SU-DHL-6 (cell line): Measurements from ENCODE around the gene VPS51.

Experiments used
- H2AFZ ChIP-seq: fragments of 200-600 bp; sonication (generic); 2 replicates; pipeline ENCODE4 v1.6.1; 2014; ENCODE audit warnings: low read depth, mild to moderate bottlenecking, moderate library complexity, mixed read lengths, antibody characterized with exemption, low read length; ENCODE audit not compliant: severe bottlenecking
- H3F3A ChIP-seq: fragments of 200-600 bp; shearing (Covaris generic); 2 replicates; pipeline ENCODE4 v1.6.0; 2016; ENCODE audit warnings: antibody characterized with exemption, mild to moderate bottlenecking; ENCODE audit not compliant: insufficient read depth
- H3K27ac ChIP-seq: fragments of 200-600 bp; sonication (generic); 2 replicates; pipeline ENCODE4 v1.5.1; 2016; ENCODE audit warnings: low read depth, mild to moderate bottlenecking, low read length, moderate library complexity, mixed read lengths
- H3K27me3 ChIP-seq: fragments of 200-600 bp; sonication (generic), shearing (Covaris generic); 2 replicates; pipeline ENCODE4 v1.6.0; 2014; ENCODE audit warnings: mild to moderate bottlenecking, low read length
- H3K36me3 ChIP-seq: fragments of 200-600 bp; sonication (generic); 2 replicates; pipeline ENCODE4 v1.6.1; 2014; ENCODE audit warnings: mild to moderate bottlenecking, low read length, mixed read lengths
- H3K4me2 ChIP-seq: fragments of 300-600, 200-600 bp; shearing (Covaris generic), sonication (generic); 2 replicates; pipeline ENCODE4 v1.6.0; 2014; ENCODE audit warnings: low read length, low read depth, mild to moderate bottlenecking; ENCODE audit not compliant: poor library complexity, severe bottlenecking
- H3K4me3 ChIP-seq: fragments of 200-600 bp; sonication (generic); 2 replicates; pipeline ENCODE4 v1.5.1; 2014; ENCODE audit warnings: antibody characterized with exemption, low read length, mild to moderate bottlenecking, mixed read lengths; ENCODE audit not compliant: insufficient read depth, poor library complexity, severe bottlenecking
- H3K79me2 ChIP-seq: fragments of 200-600 bp; sonication (generic); 2 replicates; pipeline ENCODE4 v1.6.1; 2014; ENCODE audit warnings: mild to moderate bottlenecking, low read length, moderate library complexity; ENCODE audit not compliant: insufficient read depth
- H3K9ac ChIP-seq: fragments of 200-600 bp; sonication (generic); 2 replicates; pipeline ENCODE4 v1.7.0; 2014; ENCODE audit warnings: mild to moderate bottlenecking, low read length
- H3K9me2 ChIP-seq: fragments of 200-600 bp; sonication (generic); replicated peaks from 2 replicates; pipeline ENCODE4 v1.6.1; 2014; ENCODE audit warnings: low read length; ENCODE audit not compliant: insufficient read depth
- H3K9me3 ChIP-seq: fragments of 200-600 bp; sonication (generic); 2 replicates; pipeline ENCODE4 v1.6.1; 2014; ENCODE audit warnings: low read length, mixed read lengths; ENCODE audit not compliant: insufficient read depth
- H4K20me1 ChIP-seq: fragments of 200-600 bp; sonication (generic); 2 replicates; pipeline ENCODE4 v1.6.1; 2014; ENCODE audit warnings: low read depth, mild to moderate bottlenecking, antibody characterized with exemption, low read length, moderate library complexity, mixed read lengths
- EZH2phosphoT487 ChIP-seq: fragments of 200-600 bp; sonication (generic), shearing (Covaris generic); conservative IDR thresholded peaks from 2 replicates; pipeline ENCODE4 v1.6.1; 2018; ENCODE audit warnings: mild to moderate bottlenecking, antibody characterized with exemption, low read length, moderate library complexity, mixed read lengths
- TF ChIP-seq, protein P1 (sequence below): fragments of 200-600 bp; sonication (generic); IDR thresholded peaks from one replicate; pipeline ENCODE4 v1.5.1; 2017; ENCODE audit warnings: antibody characterized with exemption, mild to moderate bottlenecking, low read length, moderate library complexity; ENCODE audit not compliant: insufficient read depth, poor library complexity, severe bottlenecking

The VPS51 gene

DNA sequence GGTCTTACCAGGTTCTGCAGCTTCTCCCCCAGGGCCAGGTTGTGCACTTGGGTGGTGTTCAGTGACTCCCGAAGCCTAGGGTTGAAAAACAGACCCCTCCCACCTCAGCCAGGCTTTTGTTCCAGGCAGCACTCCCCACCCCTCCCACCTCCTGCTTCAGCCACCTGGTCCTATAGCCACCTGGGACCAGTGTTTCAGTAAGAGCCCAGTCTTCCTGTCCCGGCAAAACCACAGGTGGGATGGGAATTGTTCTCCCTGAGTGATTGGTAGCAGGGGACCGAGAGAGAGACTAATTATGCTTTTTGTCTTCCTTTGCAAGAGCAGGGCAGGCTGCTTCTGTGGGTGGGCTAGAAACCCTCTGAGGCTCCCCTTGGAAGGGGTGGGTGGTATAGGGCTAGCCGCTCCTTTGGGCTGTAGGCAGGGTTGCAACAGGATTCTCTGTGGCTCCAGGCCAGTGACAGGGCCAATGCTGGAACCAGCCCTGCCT lies 29.2 kb upstream of the VPS51 start:
- H3K9ac ChIP-seq: no peak overlapping the region
- H3K27ac ChIP-seq: no peak overlapping the region
- no peaks in the 10 kb centered on the region for H4K20me1 ChIP-seq
- H3K36me3 ChIP-seq: no peaks in the 10 kb centered on the region
- TF ChIP-seq, protein P1, sequence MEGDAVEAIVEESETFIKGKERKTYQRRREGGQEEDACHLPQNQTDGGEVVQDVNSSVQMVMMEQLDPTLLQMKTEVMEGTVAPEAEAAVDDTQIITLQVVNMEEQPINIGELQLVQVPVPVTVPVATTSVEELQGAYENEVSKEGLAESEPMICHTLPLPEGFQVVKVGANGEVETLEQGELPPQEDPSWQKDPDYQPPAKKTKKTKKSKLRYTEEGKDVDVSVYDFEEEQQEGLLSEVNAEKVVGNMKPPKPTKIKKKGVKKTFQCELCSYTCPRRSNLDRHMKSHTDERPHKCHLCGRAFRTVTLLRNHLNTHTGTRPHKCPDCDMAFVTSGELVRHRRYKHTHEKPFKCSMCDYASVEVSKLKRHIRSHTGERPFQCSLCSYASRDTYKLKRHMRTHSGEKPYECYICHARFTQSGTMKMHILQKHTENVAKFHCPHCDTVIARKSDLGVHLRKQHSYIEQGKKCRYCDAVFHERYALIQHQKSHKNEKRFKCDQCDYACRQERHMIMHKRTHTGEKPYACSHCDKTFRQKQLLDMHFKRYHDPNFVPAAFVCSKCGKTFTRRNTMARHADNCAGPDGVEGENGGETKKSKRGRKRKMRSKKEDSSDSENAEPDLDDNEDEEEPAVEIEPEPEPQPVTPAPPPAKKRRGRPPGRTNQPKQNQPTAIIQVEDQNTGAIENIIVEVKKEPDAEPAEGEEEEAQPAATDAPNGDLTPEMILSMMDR: no peak
- no peak for TF ChIP-seq EZH2phosphoT487
- H2AFZ ChIP-seq: no peak overlapping the region
- no peaks in the 10 kb centered on the region for H3K9me2 ChIP-seq
- no peak overlapping the region for H3K4me3 ChIP-seq
- no peaks in the 10 kb centered on the region for H3K27me3 ChIP-seq
- H3K9me3 ChIP-seq: no peaks in the 10 kb centered on the region
- no peaks in the 10 kb centered on the region for H3K79me2 ChIP-seq
- H3K4me2 ChIP-seq: no peak overlapping the region
- peaks cover 2% of the 10 kb centered on the region; the same call in 1 of the 2 replicates for H3F3A ChIP-seq

DNA sequence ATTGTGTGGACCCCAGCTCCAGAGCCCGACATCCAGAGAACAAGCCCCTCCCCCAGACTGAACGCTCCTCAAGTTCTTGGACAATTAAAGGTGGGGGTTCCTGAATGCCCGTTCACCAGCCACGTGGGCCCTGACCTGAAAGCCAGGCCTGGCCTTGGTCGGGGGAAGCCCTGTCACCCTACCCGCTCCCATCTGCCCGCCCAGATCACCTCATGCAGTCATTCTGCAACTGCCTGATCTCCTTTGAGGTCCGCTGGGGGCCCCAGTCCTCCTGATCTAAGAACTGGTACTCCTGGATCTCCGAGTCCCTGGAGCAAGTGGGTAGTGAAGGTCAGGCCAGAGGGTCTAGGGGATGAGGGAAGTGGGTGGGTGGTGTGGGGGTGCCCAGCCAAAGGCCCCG lies 28.6 kb upstream of the VPS51 start:
- Histone ChIP-seq H3K4me2 (no peak overlapping the region), H2AFZ (no peak overlapping the region), H3K27ac (no peak overlapping the region), H3K79me2 (no peaks in the 10 kb centered on the region), H3K9me2 (no peaks in the 10 kb centered on the region), H4K20me1 (no peaks in the 10 kb centered on the region), H3F3A (peaks cover 4% of the 10 kb centered on the region; the same call in 1 of the 2 replicates), H3K36me3 (no peaks in the 10 kb centered on the region), H3K4me3 (no peak overlapping the region), H3K9me3 (no peaks in the 10 kb centered on the region), H3K9ac (no peak overlapping the region), H3K27me3 (no peaks in the 10 kb centered on the region)
- TF ChIP-seq EZH2phosphoT487: no peak
- TF ChIP-seq, protein P1: no peak

DNA sequence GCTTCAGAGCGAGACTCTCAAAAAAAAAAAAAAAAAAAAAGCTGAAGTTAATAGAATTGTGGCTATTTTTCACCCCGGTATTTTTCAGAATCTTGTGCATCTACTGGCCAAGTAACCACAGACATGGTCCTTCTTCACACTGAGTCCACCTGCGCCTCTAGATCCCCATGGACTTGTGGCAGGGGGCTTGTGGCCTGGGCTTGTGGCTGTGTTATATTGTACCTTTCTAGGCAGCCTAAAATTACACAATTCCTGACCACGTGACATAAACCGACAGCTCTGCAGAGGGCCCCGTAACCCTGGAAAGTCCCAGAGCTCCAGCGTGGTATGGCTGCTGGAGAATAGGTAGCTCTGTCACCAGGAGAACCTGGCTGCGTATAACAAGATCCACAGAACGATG lies 26.8 kb upstream of the VPS51 start:
- Histone ChIP-seq H3K4me2 (no peak overlapping the region), H4K20me1 (no peaks in the 10 kb centered on the region), H3K9ac (no peak overlapping the region), H2AFZ (no peak overlapping the region), H3K79me2 (no peaks in the 10 kb centered on the region), H3K27me3 (no peaks in the 10 kb centered on the region), H3K4me3 (no peak overlapping the region), H3F3A (peaks cover 4% of the 10 kb centered on the region; the same call in 1 of the 2 replicates), H3K9me2 (no peaks in the 10 kb centered on the region), H3K36me3 (no peaks in the 10 kb centered on the region), H3K9me3 (no peaks in the 10 kb centered on the region), H3K27ac (no peak overlapping the region)
- TF ChIP-seq, protein P1: no peak
- no peak for TF ChIP-seq EZH2phosphoT487
